ENCODE data around the gene PHACTR2.

PHACTR2 gene

GRCh38 chr6:143679041-143679440 is 1.3 kb downstream of the PHACTR2 start:
- no peak overlapping the region for H4K91ac ChIP-seq (ENCODE audit: low read depth, low read length)

GRCh38 chr6:143680141-143680540 is 2.4 kb downstream of the PHACTR2 start:
- H2AK5ac ChIP-seq (ENCODE audit: low read length), result no peak overlapping the region
- no peaks in the 10 kb centered on the region for H3K27me3 ChIP-seq (ENCODE audit: insufficient read depth, low read length)
- H4K91ac ChIP-seq (ENCODE audit: low read depth, low read length), result no peak overlapping the region
- no peak overlapping the region for H4K12ac ChIP-seq (ENCODE audit: low read depth, low read length)
- H3K4ac ChIP-seq (ENCODE audit: low read depth, low read length), result no peak overlapping the region
- no CpG with 5 or more reads among the region's 5 CpGs for WGBS (ENCODE audit: extremely low coverage, insufficient coverage, insufficient read length)
- H3K79me1 ChIP-seq (ENCODE audit: low read length), result peaks cover 12% of the 10 kb centered on the region
- no peak overlapping the region for H3K18ac ChIP-seq (ENCODE audit: low read length)
- no peak overlapping the region for H3K4me2 ChIP-seq (ENCODE audit: low read length)
- peaks cover 0 to 3% of the 10 kb centered on the region in 2 experiments for H3K36me3 ChIP-seq (ENCODE audit: control insufficient read depth in 1 of 2, insufficient read depth in 2 of 2, low read length in 2 of 2)
- no peak overlapping the region for H4K8ac ChIP-seq (ENCODE audit: low read depth, low read length)
- no peak overlapping the region for H3K27ac ChIP-seq (ENCODE audit: low read depth, low read length)
- H3K79me2 ChIP-seq (ENCODE audit: control insufficient read depth, insufficient read depth, low read length, poor library complexity), result peaks cover 8% of the 10 kb centered on the region
- no peaks in the 10 kb centered on the region for H3K9me3 ChIP-seq (ENCODE audit: insufficient read depth, low read depth, low read length)
- no peak overlapping the region for H3K4me3 ChIP-seq (ENCODE audit: low read depth, low read length)
- peaks cover 3% of the 10 kb centered on the region in 2 experiments for H3K4me1 ChIP-seq (ENCODE audit: control insufficient read depth in 1 of 2, insufficient read depth in 2 of 2, low read length in 2 of 2)
- H2AFZ ChIP-seq (ENCODE audit: insufficient read depth, low read length, poor library complexity), result no peak overlapping the region
- DNase-seq, result no peak
- H3K23ac ChIP-seq (ENCODE audit: low read length), result no peak overlapping the region
- H2BK5ac ChIP-seq (ENCODE audit: low read depth, low read length, poor library complexity), result no peak overlapping the region
- H3K9ac ChIP-seq (ENCODE audit: low read length), result no peak overlapping the region
- no peak overlapping the region for H3K14ac ChIP-seq (ENCODE audit: low read length)
- H2BK12ac ChIP-seq (ENCODE audit: low read length), result no peak overlapping the region
- no peak overlapping the region for H2BK120ac ChIP-seq (ENCODE audit: insufficient read depth, low read length, poor library complexity)

More at GRCh38 chr6:143679041-143679440, 1.3 kb downstream of the PHACTR2 start:
- Histone ChIP-seq H3K27me3 (ENCODE audit: insufficient read depth, low read length) (no peaks in the 10 kb centered on the region), H2BK120ac (ENCODE audit: insufficient read depth, low read length, poor library complexity) (no peak overlapping the region), H3K27ac (ENCODE audit: low read depth, low read length) (peak overlapping the region; percentile 48), H2AK5ac (ENCODE audit: low read length) (no peak overlapping the region), H3K4ac (ENCODE audit: low read depth, low read length) (peak overlapping the region; percentile 55), H3K9me3 (ENCODE audit: insufficient read depth, low read depth, low read length) (no peaks in the 10 kb centered on the region), H3K9ac (ENCODE audit: low read length) (peak overlapping the region; percentile 45), H3K79me1 (ENCODE audit: low read length) (peaks cover 15% of the 10 kb centered on the region), H2AFZ (ENCODE audit: insufficient read depth, low read length, poor library complexity) (no peak overlapping the region), H3K18ac (ENCODE audit: low read length) (no peak overlapping the region), H3K36me3 (ENCODE audit: control insufficient read depth in 1 of 2, insufficient read depth in 2 of 2, low read length in 2 of 2) (peaks cover 0 to 3% of the 10 kb centered on the region in 2 experiments), H3K4me1 (ENCODE audit: control insufficient read depth in 1 of 2, insufficient read depth in 2 of 2, low read length in 2 of 2) (peaks cover 6 to 9% of the 10 kb centered on the region in 2 experiments), H3K14ac (ENCODE audit: low read length) (no peak overlapping the region), H3K79me2 (ENCODE audit: control insufficient read depth, insufficient read depth, low read length, poor library complexity) (peaks cover 8% of the 10 kb centered on the region), H4K12ac (ENCODE audit: low read depth, low read length) (no peak overlapping the region), H2BK5ac (ENCODE audit: low read depth, low read length, poor library complexity) (peak overlapping the region; percentile 63), H3K23ac (ENCODE audit: low read length) (no peak overlapping the region), H3K4me2 (ENCODE audit: low read length) (peak overlapping the region; percentile 66), H3K4me3 (ENCODE audit: low read depth, low read length) (no peak overlapping the region), H4K8ac (ENCODE audit: low read depth, low read length) (no peak overlapping the region), H2BK12ac (ENCODE audit: low read length) (peak overlapping the region; percentile 58)
- WGBS (ENCODE audit: extremely low coverage, insufficient coverage, insufficient read length), result no CpG with 5 or more reads among the region's 3 CpGs
- no peak for DNase-seq

- Histone ChIP-seq H4K12ac (ENCODE audit: low read depth, low read length) (no peak overlapping the region), H2BK5ac (ENCODE audit: low read depth, low read length, poor library complexity) (no peak overlapping the region), H3K79me1 (ENCODE audit: low read length) (peaks cover 10% of the 10 kb centered on the region), H3K4me1 (ENCODE audit: control insufficient read depth in 1 of 2, insufficient read depth in 2 of 2, low read length in 2 of 2) (no peaks in the 10 kb centered on the region), H4K8ac (ENCODE audit: low read depth, low read length) (no peak overlapping the region), H2AFZ (ENCODE audit: insufficient read depth, low read length, poor library complexity) (no peak overlapping the region), H2AK5ac (ENCODE audit: low read length) (no peak overlapping the region), H3K9me3 (ENCODE audit: insufficient read depth, low read depth, low read length) (no peaks in the 10 kb centered on the region), H2BK120ac (ENCODE audit: insufficient read depth, low read length, poor library complexity) (no peak overlapping the region), H3K4ac (ENCODE audit: low read depth, low read length) (no peak overlapping the region), H3K18ac (ENCODE audit: low read length) (no peak overlapping the region), H4K91ac (ENCODE audit: low read depth, low read length) (no peak overlapping the region), H3K79me2 (ENCODE audit: control insufficient read depth, insufficient read depth, low read length, poor library complexity) (peaks cover 8% of the 10 kb centered on the region), H2BK12ac (ENCODE audit: low read length) (no peak overlapping the region), H3K4me2 (ENCODE audit: low read length) (no peak overlapping the region), H3K9ac (ENCODE audit: low read length) (no peak overlapping the region), H3K27me3 (ENCODE audit: insufficient read depth, low read length) (no peaks in the 10 kb centered on the region), H3K4me3 (ENCODE audit: low read depth, low read length) (no peak overlapping the region), H3K27ac (ENCODE audit: low read depth, low read length) (no peak overlapping the region), H3K36me3 (ENCODE audit: control insufficient read depth in 1 of 2, insufficient read depth in 2 of 2, low read length in 2 of 2) (peaks cover 0 to 5% of the 10 kb centered on the region in 2 experiments), H3K23ac (ENCODE audit: low read length) (no peak overlapping the region), H3K14ac (ENCODE audit: low read length) (no peak overlapping the region)
- no CpG with 5 or more reads among the region's 3 CpGs for WGBS (ENCODE audit: extremely low coverage, insufficient coverage, insufficient read length)
- DNase-seq, result no peak
Observed at GRCh38 chr6:143682805-143683204, 5.0 kb downstream of the PHACTR2 start.

GRCh38 chr6:143684486-143684885 is 6.7 kb downstream of the PHACTR2 start:
- Histone ChIP-seq H3K4me1 (ENCODE audit: control insufficient read depth in 1 of 2, insufficient read depth in 2 of 2, low read length in 2 of 2) (no peaks in the 10 kb centered on the region), H3K27ac (ENCODE audit: low read depth, low read length) (no peak overlapping the region), H3K9me3 (ENCODE audit: insufficient read depth, low read depth, low read length) (no peaks in the 10 kb centered on the region), H3K4ac (ENCODE audit: low read depth, low read length) (no peak overlapping the region), H2AK5ac (ENCODE audit: low read length) (no peak overlapping the region), H3K79me2 (ENCODE audit: control insufficient read depth, insufficient read depth, low read length, poor library complexity) (peaks cover 3% of the 10 kb centered on the region), H4K12ac (ENCODE audit: low read depth, low read length) (no peak overlapping the region), H4K8ac (ENCODE audit: low read depth, low read length) (no peak overlapping the region), H3K79me1 (ENCODE audit: low read length) (no peaks in the 10 kb centered on the region), H2BK12ac (ENCODE audit: low read length) (no peak overlapping the region), H2AFZ (ENCODE audit: insufficient read depth, low read length, poor library complexity) (no peak overlapping the region), H3K18ac (ENCODE audit: low read length) (no peak overlapping the region), H3K4me3 (ENCODE audit: low read depth, low read length) (no peak overlapping the region), H2BK120ac (ENCODE audit: insufficient read depth, low read length, poor library complexity) (no peak overlapping the region), H3K23ac (ENCODE audit: low read length) (no peak overlapping the region), H3K9ac (ENCODE audit: low read length) (no peak overlapping the region), H3K14ac (ENCODE audit: low read length) (no peak overlapping the region), H3K27me3 (ENCODE audit: insufficient read depth, low read length) (no peaks in the 10 kb centered on the region), H4K91ac (ENCODE audit: low read depth, low read length) (no peak overlapping the region), H2BK5ac (ENCODE audit: low read depth, low read length, poor library complexity) (no peak overlapping the region), H3K36me3 (ENCODE audit: control insufficient read depth in 1 of 2, insufficient read depth in 2 of 2, low read length in 2 of 2) (peaks cover 3 to 5% of the 10 kb centered on the region in 2 experiments), H3K4me2 (ENCODE audit: low read length) (no peak overlapping the region)
- DNase-seq, result no peak
- no CpG with 5 or more reads among the region's 1 CpG for WGBS (ENCODE audit: extremely low coverage, insufficient coverage, insufficient read length)

Data from trophoblast cell (in vitro differentiated cells and primary cell).